Gastrocnemius medialis (tissue), 4 donors: Measurements from ENCODE around the gene MMP25.

ENCODE experiments used
- CTCF ChIP-seq, 5 experiments: fragments of 450-650 bp in 3 of 5; fragments of 200-600 bp in 2 of 5; sonication (generic) in 2 of 5; IDR thresholded peaks in 4 of 5; conservative IDR thresholded peaks in 1 of 5; 1 replicate in 4 of 5; 2 replicates in 1 of 5; pipeline ENCODE4 v1.5.1; 2016 to 2019; ENCODE audit warnings: antibody characterized with exemption in 5 of 5, mild to moderate bottlenecking in 3 of 5, moderate library complexity in 3 of 5
- POLR2A ChIP-seq, 2 donors: fragments of 450-650 bp; IDR thresholded peaks; one replicate each; pipeline ENCODE4 v1.6.1; 2017; ENCODE audit warnings: antibody characterized with exemption in 2 of 2, mild to moderate bottlenecking in 2 of 2, moderate library complexity in 2 of 2

GRCh38 chr16:3065069-3065741, 18.8 kb downstream of the MMP25 start, which contains the start of gene IL32:
- no peak for TF ChIP-seq CTCF (IDR thresholded peaks at IDR 0.05 in 4 of 5, conservative IDR thresholded peaks at IDR 0.05 in 1 of 5)
- peak; percentile 23 to 58 for TF ChIP-seq POLR2A (IDR thresholded peaks at IDR 0.05)
